HepG2 (cell line): Measurements from ENCODE around the gene TM4SF20. TPM values are rescaled to one million over a fixed set of nuclear protein-coding genes. Genes with fewer than 3 reads are reported as not detected.

Experiments
- ARID5B ChIP-seq: IDR thresholded peaks from 2 replicates; pipeline ENCODE4 v1.4.0; 2020; ENCODE audit warnings: mild to moderate bottlenecking, missing genetic modification reagents
- ATF3 ChIP-seq: sonication (generic); formaldehyde crosslinking; IDR thresholded peaks from 2 replicates; pipeline ENCODE4 v1.4.0; 2020; ENCODE audit warnings: missing genetic modification reagents
- ATRX ChIP-seq: sonication (generic); formaldehyde crosslinking; IDR thresholded peaks from 2 replicates; pipeline ENCODE4 v1.4.0; 2020; ENCODE audit warnings: missing genetic modification reagents, borderline replicate concordance
- MYC ChIP-seq: sonication (generic); formaldehyde crosslinking; IDR thresholded peaks from 2 replicates; pipeline ENCODE4 v1.9.0; 2021; ENCODE audit warnings: missing genetic modification reagents, borderline replicate concordance
- NFYC ChIP-seq: IDR thresholded peaks from 2 replicates; pipeline ENCODE4 v1.6.1; 2016; ENCODE audit warnings: missing genetic modification reagents, missing compliant biosample characterization
- ZBED4 ChIP-seq: sonication (generic); formaldehyde crosslinking; IDR thresholded peaks from 2 replicates; pipeline ENCODE4 v1.4.0; 2020; ENCODE audit warnings: missing genetic modification reagents, borderline replicate concordance
- ZBTB44 ChIP-seq: sonication (generic); formaldehyde crosslinking; IDR thresholded peaks from 2 replicates; pipeline ENCODE4 v1.4.0; 2020; ENCODE audit warnings: missing genetic modification reagents
- ZNF292 ChIP-seq: sonication (generic); formaldehyde crosslinking; IDR thresholded peaks from 2 replicates; pipeline ENCODE4 v1.8.1; 2022; ENCODE audit warnings: mild to moderate bottlenecking, low read depth, missing genetic modification reagents, borderline replicate concordance
- ZNF407 ChIP-seq: sonication (generic); formaldehyde crosslinking; IDR thresholded peaks from one replicate; pipeline ENCODE4 v1.5.1; 2020; ENCODE audit warnings: mild to moderate bottlenecking, missing genetic modification reagents; ENCODE audit errors: not compliant biosample characterization
- ZNF431 ChIP-seq: sonication (generic); formaldehyde crosslinking; IDR thresholded peaks from 2 replicates; pipeline ENCODE4 v1.9.0; 2022; ENCODE audit warnings: missing genetic modification reagents, low read depth, mild to moderate bottlenecking, borderline replicate concordance
- polyA plus RNA-seq, 8 experiments: library from polyadenylated mRNA; depleted of rRNA in 3 of 8; stranded (reverse) in 7 of 8; unstranded in 1 of 8; fragments of >200 nt; fragmentation: Illumina TruSeq in 4 of 8; extraction: Trizol in 4 of 8; gene quantifications; 2 replicates each; pipeline versions ENCODE4 v1.2.1 to v1.2.3, GENCODE V29; 2011 to 2016; ENCODE audit warnings: low read depth in 4 of 8, missing spikeins in 1 of 8, mixed read lengths in 1 of 8; ENCODE audit not compliant: insufficient read depth in 1 of 8
- total RNA-seq, 5 experiments: library from RNA; depleted of rRNA; stranded (reverse); fragments of >200 nt; fragmentation: Illumina TruSeq; extraction: Trizol; gene quantifications; 2 replicates each; pipeline ENCODE4 v1.2.3, GENCODE V29; 2016; ENCODE audit warnings: low read depth in 1 of 5

TM4SF20 gene
- total and polyA plus RNA-seq, 2 of the 13 experiments (the other 11 are each of a cell fraction or from before 2014, with no cell fraction given): not detected

GRCh38 chr2:227339098-227339599 is 40.0 kb downstream of the TM4SF20 start (continued):
- TF ChIP-seq ZBED4 (CRISPR knock-in tag) (no peak), ARID5B (CRISPR knock-in tag) (peak; percentile 51; the same call in 1 of the 2 replicates), ZNF407 (CRISPR knock-in tag) (no peak), NFYC (CRISPR knock-in tag) (0 out of 2 replicates have a peak, but pooled peaks have one; percentile 12), ATF3 (CRISPR knock-in tag) (no peak), ZNF431 (CRISPR knock-in tag) (0 out of 2 replicates have a peak, but pooled peaks have one; percentile 57), ZBTB44 (CRISPR knock-in tag) (no peak), ZNF292 (no peak), MYC (no peak), ATRX (CRISPR knock-in tag) (no peak)
